Gastrocnemius medialis (tissue), 4 donors: ENCODE measurements around the gene DSN1.

Experiments used
- CTCF ChIP-seq, 5 experiments: fragments of 450-650 bp in 3 of 5; fragments of 200-600 bp in 2 of 5; sonication (generic) in 2 of 5; IDR thresholded peaks in 4 of 5; conservative IDR thresholded peaks in 1 of 5; 1 replicate in 4 of 5; 2 replicates in 1 of 5; pipeline ENCODE4 v1.5.1; 2016 to 2019; ENCODE audit warnings: antibody characterized with exemption in 5 of 5, mild to moderate bottlenecking in 3 of 5, moderate library complexity in 3 of 5
- POLR2A ChIP-seq, 2 donors: fragments of 450-650 bp; IDR thresholded peaks; one replicate each; pipeline ENCODE4 v1.6.1; 2017; ENCODE audit warnings: antibody characterized with exemption in 2 of 2, mild to moderate bottlenecking in 2 of 2, moderate library complexity in 2 of 2

- no peak for TF ChIP-seq CTCF (IDR thresholded peaks at IDR 0.05 in 4 of 5, conservative IDR thresholded peaks at IDR 0.05 in 1 of 5)
- TF ChIP-seq POLR2A (IDR thresholded peaks at IDR 0.05) = no peak
Measured at GRCh38 chr20:36717021-36717420, 56.5 kb downstream of the DSN1 start.
